Caco-2 (cell line): Measurements from ENCODE around the gene TEX36. TPM values are rescaled to one million over a fixed set of nuclear protein-coding genes. Genes with fewer than 3 reads are reported as not detected.
"Not testable (repeated sequence)": the region's sequence is repeated elsewhere in the genome, so short reads cannot be mapped to it uniquely, and the experiment has no call there.

Experiments
- BruUV-seq: library from RNA; stranded (reverse); fragments of 400-500 nt; replicated peaks from 2 replicates; lab custom pipeline; 2021; lab: Mats Ljungman, UMichigan
- CTCF ChIA-PET: fragments of 300-600 bp; sonication (Branson Sonifier 250); formaldehyde crosslinking; loops from one replicate; lab custom pipeline; 2022; ENCODE audit warnings: antibody characterized with exemption; lab: Charles Lee
- POLR2A ChIA-PET: fragments of 300-600 bp; sonication (Branson Sonifier 250); formaldehyde crosslinking; loops from one replicate; lab custom pipeline; 2022; ENCODE audit warnings: antibody characterized with exemption; lab: Charles Lee
- DNase-seq, 2 experiments: peaks; one replicate each; pipeline versions ENCODE4 v3.0.0 to v3.0.0-alpha.2; 2020 to 2022
- H3K27me3 ChIP-seq: replicated peaks from 2 replicates; pipeline ENCODE4 v1.6.0; 2011; ENCODE audit warnings: low read length; ENCODE audit not compliant: control insufficient read depth, insufficient read depth
- H3K36me3 ChIP-seq: 2 replicates; pipeline ENCODE4 v1.5.1; 2011; ENCODE audit warnings: low read length; ENCODE audit not compliant: control insufficient read depth, insufficient read depth
- H3K4me1 ChIP-seq: fragments of 250-450 bp; sonication (Bioruptor Pico); 2 replicates; pipeline ENCODE4 v1.5.1; 2020; ENCODE audit warnings: mild to moderate bottlenecking
- H3K4me3 ChIP-seq: 2 replicates; pipeline ENCODE4 v1.5.1; 2011; ENCODE audit warnings: low read depth, mild to moderate bottlenecking, control low read depth, low read length
- H3K9me3 ChIP-seq: fragments of 250-450 bp; sonication (Bioruptor Pico); 2 replicates; pipeline ENCODE4 v1.5.1; 2020; ENCODE audit warnings: mild to moderate bottlenecking, moderate library complexity
- H3K27ac Mint-ChIP-seq: one replicate; pipeline ENCODE4 v1.8.0; 2022; ENCODE audit warnings: mixed read lengths; ENCODE audit not compliant: unreplicated experiment
- H3K27me3 Mint-ChIP-seq: one replicate; pipeline ENCODE4 v1.8.0; 2022; ENCODE audit warnings: mixed read lengths; ENCODE audit not compliant: insufficient read depth, unreplicated experiment
- H3K36me3 Mint-ChIP-seq: one replicate; pipeline ENCODE4 v1.8.0; 2022; ENCODE audit warnings: mild to moderate bottlenecking, mixed read lengths; ENCODE audit not compliant: insufficient read depth, unreplicated experiment
- H3K4me1 Mint-ChIP-seq: one replicate; pipeline ENCODE4 v1.8.0; 2022; ENCODE audit warnings: low read depth, mixed read lengths; ENCODE audit not compliant: unreplicated experiment
- H3K4me3 Mint-ChIP-seq: one replicate; pipeline ENCODE4 v1.8.0; 2022; ENCODE audit warnings: mild to moderate bottlenecking, moderate library complexity, mixed read lengths; ENCODE audit not compliant: unreplicated experiment
- H3K9me3 Mint-ChIP-seq: one replicate; pipeline ENCODE4 v1.8.0; 2022; ENCODE audit warnings: mixed read lengths; ENCODE audit not compliant: unreplicated experiment
- CTCF ChIP-seq, 2 experiments: fragments of 200-600 bp in 1 of 2; IDR thresholded peaks; 1 replicate in 1 of 2; 2 replicates in 1 of 2; pipeline versions ENCODE4 v1.5.1 to v1.8.0; 2011 to 2022; ENCODE audit warnings: antibody characterized with exemption in 1 of 2, control low read depth in 1 of 2, inconsistent platforms in 1 of 2, low read depth in 1 of 2, low read length in 1 of 2, mild to moderate bottlenecking in 1 of 2, moderate library complexity in 1 of 2; ENCODE audit not compliant: insufficient read depth in 1 of 2, severe bottlenecking in 1 of 2, unreplicated experiment in 1 of 2
- intact Hi-C: fragments of 100-400 bp; cut with micrococcal nuclease; formaldehyde crosslinking; loops from one replicate; pipeline ENCODE4 v1.10.0; 2022; ENCODE audit not compliant: unreplicated experiment
- total RNA-seq: library from RNA; stranded (reverse); gene quantifications from 2 replicates; pipeline ENCODE4 v1.2.3, GENCODE V29; 2022

TEX36 gene
- total RNA-seq, 1 experiment from 2014 or later, result not detected

GRCh38 chr10:125661431-125661940 lies 21.5 kb downstream of the TEX36 start:
- no peak for TF ChIP-seq CTCF (IDR thresholded peaks at IDR 0.05; ENCODE audit: insufficient read depth in 1 of 2, low read depth in 1 of 2, low read length in 1 of 2, severe bottlenecking in 1 of 2, unreplicated experiment in 1 of 2)
- Mint-ChIP-seq H3K27me3 (peaks cover 21% of the 10 kb centered on the region), H3K27ac (no peak overlapping the region), H3K4me3 (no peak overlapping the region), H3K9me3 (no peaks in the 10 kb centered on the region), H3K4me1 (no peaks in the 10 kb centered on the region), H3K36me3 (no peaks in the 10 kb centered on the region)
- Histone ChIP-seq H3K4me1 (no peaks in the 10 kb centered on the region), H3K36me3 (no peaks in the 10 kb centered on the region), H3K4me3 (no peak overlapping the region), H3K9me3 (no peaks in the 10 kb centered on the region), H3K27me3 (no peaks in the 10 kb centered on the region)
- no peak for DNase-seq
- intact Hi-C loops, result no loop called here
- BruUV-seq, result no TSS peak
- CTCF ChIA-PET, result no interaction called here
- POLR2A ChIA-PET, result no interaction called here

GRCh38 chr10:125659071-125659470 lies 23.9 kb downstream of the TEX36 start:
- Mint-ChIP-seq H3K27me3 (peaks cover 14% of the 10 kb centered on the region), H3K4me1 (no peaks in the 10 kb centered on the region), H3K9me3 (no peaks in the 10 kb centered on the region), H3K4me3 (no peak overlapping the region), H3K27ac (no peak overlapping the region), H3K36me3 (no peaks in the 10 kb centered on the region)
- CTCF ChIA-PET, result no interaction called here
- H3K36me3 ChIP-seq, result no peaks in the 10 kb centered on the region
- no peaks in the 10 kb centered on the region for H3K9me3 ChIP-seq
- no peak for TF ChIP-seq CTCF (IDR thresholded peaks at IDR 0.05; ENCODE audit: insufficient read depth in 1 of 2, low read depth in 1 of 2, low read length in 1 of 2, severe bottlenecking in 1 of 2, unreplicated experiment in 1 of 2)
- POLR2A ChIA-PET, result no interaction called here
- DNase-seq, result no peak
- H3K27me3 ChIP-seq, result no peaks in the 10 kb centered on the region
- H3K4me1 ChIP-seq, result no peaks in the 10 kb centered on the region
- no peak overlapping the region for H3K4me3 ChIP-seq
- BruUV-seq, result no TSS peak
- intact Hi-C loops, result no loop called here

GRCh38 chr10:125656523-125656922 lies 26.4 kb downstream of the TEX36 start:
- H3K36me3 ChIP-seq, result no peaks in the 10 kb centered on the region
- Mint-ChIP-seq H3K36me3 (no peaks in the 10 kb centered on the region), H3K27ac (no peak overlapping the region), H3K27me3 (peaks cover 11% of the 10 kb centered on the region), H3K4me1 (no peaks in the 10 kb centered on the region), H3K4me3 (no peak overlapping the region), H3K9me3 (no peaks in the 10 kb centered on the region)
- BruUV-seq, result no TSS peak
- no peak for DNase-seq
- H3K27me3 ChIP-seq, result no peaks in the 10 kb centered on the region
- H3K9me3 ChIP-seq, result no peaks in the 10 kb centered on the region
- H3K4me1 ChIP-seq, result no peaks in the 10 kb centered on the region
- TF ChIP-seq CTCF (IDR thresholded peaks at IDR 0.05; ENCODE audit: insufficient read depth in 1 of 2, low read depth in 1 of 2, low read length in 1 of 2, severe bottlenecking in 1 of 2, unreplicated experiment in 1 of 2), result no peak
- POLR2A ChIA-PET, result no interaction called here
- intact Hi-C loops, result no loop called here
- CTCF ChIA-PET, result no interaction called here
- H3K4me3 ChIP-seq, result no peak overlapping the region

GRCh38 chr10:125653113-125653512 lies 29.9 kb downstream of the TEX36 start:
- H3K36me3 ChIP-seq, H3K27me3 ChIP-seq, H3K4me3 Mint-ChIP-seq, BruUV-seq, CTCF ChIA-PET, H3K36me3 Mint-ChIP-seq, H3K9me3 ChIP-seq, H3K27ac Mint-ChIP-seq, H3K9me3 Mint-ChIP-seq, H3K4me3 ChIP-seq, intact Hi-C loops, POLR2A ChIA-PET, H3K27me3 Mint-ChIP-seq, H3K4me1 Mint-ChIP-seq, H3K4me1 ChIP-seq, DNase-seq: not testable (repeated sequence)
